Sigmoid colon (tissue), 7 donors: Measurements from ENCODE around the gene SSUH2. TPM values are rescaled to one million over a fixed set of nuclear protein-coding genes. Genes with fewer than 3 reads are reported as not detected.

ENCODE experiments used
- DNase-seq: peaks from one replicate; pipeline ENCODE4 v3.0.0-alpha.2; 2019
- H3K27ac ChIP-seq, 4 donors: fragments of 200-600 bp; sonication (generic); one replicate each; pipeline ENCODE4 v1.5.1; 2016 to 2019; ENCODE audit warnings: mild to moderate bottlenecking in 1 of 4
- H3K27me3 ChIP-seq, 3 donors: fragments of 200-600 bp; sonication (generic); one replicate each; pipeline ENCODE4 v1.5.1; 2019; ENCODE audit warnings: mild to moderate bottlenecking in 1 of 3
- H3K36me3 ChIP-seq, 4 donors: fragments of 200-600 bp; sonication (generic); one replicate each; pipeline ENCODE4 v1.5.1; 2016 to 2019
- H3K4me1 ChIP-seq, 4 donors: fragments of 200-600 bp; sonication (generic); one replicate each; pipeline ENCODE4 v1.5.1; 2017 to 2019
- H3K4me3 ChIP-seq, 4 donors: fragments of 200-600 bp; sonication (generic); one replicate each; pipeline ENCODE4 v1.5.1; 2017 to 2019; ENCODE audit warnings: mild to moderate bottlenecking in 2 of 4, moderate library complexity in 1 of 4
- H3K9me3 ChIP-seq, 4 donors: fragments of 200-600 bp in 3 of 4; sonication (generic) in 3 of 4; one replicate each; pipeline versions ENCODE4 v1.5.1 to v1.6.1; 2013 to 2019
- CTCF ChIP-seq, 4 experiments: fragments of 450-650 bp in 3 of 4; fragments of 200-600 bp in 1 of 4; IDR thresholded peaks; one replicate each; pipeline ENCODE4 v1.5.1; 2016 to 2019; ENCODE audit warnings: antibody characterized with exemption in 4 of 4, mild to moderate bottlenecking in 3 of 4, moderate library complexity in 2 of 4
- EP300 ChIP-seq, 4 donors: sonication (generic); formaldehyde crosslinking; IDR thresholded peaks; one replicate each; pipeline ENCODE4 v1.6.1; 2017; ENCODE audit warnings: antibody characterized with exemption in 4 of 4
- POLR2A ChIP-seq, 2 donors: fragments of 450-650 bp; IDR thresholded peaks; one replicate each; pipeline ENCODE4 v1.6.1; 2016; ENCODE audit warnings: antibody characterized with exemption in 2 of 2, mild to moderate bottlenecking in 2 of 2, moderate library complexity in 2 of 2
- POLR2AphosphoS5 ChIP-seq, 4 donors: sonication (generic); formaldehyde crosslinking; IDR thresholded peaks; one replicate each; pipeline ENCODE4 v1.6.1; 2017; ENCODE audit warnings: antibody characterized with exemption in 4 of 4
- WGBS, 2 donors: extraction: QIAGEN DNeasy Blood & Tissue Kit; methylation state at CpG; one replicate each; pipeline ENCODE4 v1.1.7; 2013; 5-methylcytosine and 5-hydroxymethylcytosine counted together
- intact Hi-C: fragments of 100-400 bp; cut with DNase I; formaldehyde crosslinking; loops from one replicate; pipeline ENCODE4 v1.15.1; 2023
- polyA plus RNA-seq, 3 donors: library from polyadenylated mRNA; stranded (reverse); fragments of 200-250 nt; gene quantifications; one replicate each; pipeline ENCODE4 v1.2.3, GENCODE V29; 2013
- total RNA-seq, 4 donors: library from RNA; depleted of rRNA; stranded (reverse); fragments of >200 nt; gene quantifications; one replicate each; pipeline ENCODE4 v1.1.0, GENCODE V29; 2016
- donor health status: healthy with polysubstance abuse.
- donor health status: Bipolar disorder and iron deficiency.
- donor health status: healthy.

SSUH2 gene
- total and polyA plus RNA-seq, 7 donors = 0.16 to 4.4 (median 0.95) TPM; not detected in 2

GRCh38 chr3:8647137-8647985 lies 2.8 kb upstream of the SSUH2 start:
- WGBS, 2 donors = 86 to 91% methylated on average over 12 of the region's 12 CpGs
- TF ChIP-seq CTCF (IDR thresholded peaks at IDR 0.05) = no peak
- TF ChIP-seq EP300 (IDR thresholded peaks at IDR 0.05) = no peak
- no peak for TF ChIP-seq POLR2A (IDR thresholded peaks at IDR 0.05)
- TF ChIP-seq POLR2AphosphoS5 (IDR thresholded peaks at IDR 0.05) = no peak
- Histone ChIP-seq H3K27ac (no peak overlapping the region), H3K4me1 (no peaks in the 10 kb centered on the region), H3K27me3 (no peaks in the 10 kb centered on the region), H3K36me3 (no peaks in the 10 kb centered on the region), H3K4me3 (no peak overlapping the region), H3K9me3 (no peaks in the 10 kb centered on the region)
- DNase-seq = peak; percentile 40
- intact Hi-C loops = no loop called here

GRCh38 chr3:8646313-8646938 lies 1.8 kb upstream of the SSUH2 start:
- no peaks in the 10 kb centered on the region for H3K9me3 ChIP-seq
- H3K27me3 ChIP-seq = no peaks in the 10 kb centered on the region
- intact Hi-C loops = no loop called here
- H3K4me3 ChIP-seq = no peak overlapping the region
- 86 to 89% methylated on average over 14 of the region's 14 CpGs for WGBS, 2 donors
- H3K4me1 ChIP-seq = no peaks in the 10 kb centered on the region
- no peak overlapping the region for H3K27ac ChIP-seq
- no peaks in the 10 kb centered on the region for H3K36me3 ChIP-seq
- TF ChIP-seq POLR2A (IDR thresholded peaks at IDR 0.05) (no peak), POLR2AphosphoS5 (IDR thresholded peaks at IDR 0.05) (no peak), CTCF (IDR thresholded peaks at IDR 0.05) (no peak), EP300 (IDR thresholded peaks at IDR 0.05) (no peak)
- no peak for DNase-seq

- TF ChIP-seq CTCF (IDR thresholded peaks at IDR 0.05) (no peak), POLR2AphosphoS5 (IDR thresholded peaks at IDR 0.05) (no peak), EP300 (IDR thresholded peaks at IDR 0.05) (no peak), POLR2A (IDR thresholded peaks at IDR 0.05) (no peak)
- Histone ChIP-seq H3K27me3 (no peaks in the 10 kb centered on the region), H3K4me3 (no peak overlapping the region), H3K4me1 (no peaks in the 10 kb centered on the region), H3K36me3 (no peaks in the 10 kb centered on the region), H3K27ac (no peak overlapping the region), H3K9me3 (no peaks in the 10 kb centered on the region)
- DNase-seq = no peak
- 65 to 78% methylated on average over 6 of the region's 6 CpGs for WGBS, 2 donors
- intact Hi-C loops = no loop called here
Observed at GRCh38 chr3:8645712-8646111, 1.1 kb upstream of the SSUH2 start.

- H3K27ac ChIP-seq = no peak overlapping the region
- H3K4me3 ChIP-seq = no peak overlapping the region
- intact Hi-C loops = no loop called here
- DNase-seq = no peak
- H3K4me1 ChIP-seq = no peaks in the 10 kb centered on the region
- 61 to 79% methylated on average over 10 of the region's 10 CpGs for WGBS, 2 donors
- H3K27me3 ChIP-seq = no peaks in the 10 kb centered on the region
- TF ChIP-seq POLR2A (IDR thresholded peaks at IDR 0.05) = no peak
- TF ChIP-seq EP300 (IDR thresholded peaks at IDR 0.05) = no peak
- TF ChIP-seq POLR2AphosphoS5 (IDR thresholded peaks at IDR 0.05) = no peak
- no peak for TF ChIP-seq CTCF (IDR thresholded peaks at IDR 0.05)
- no peaks in the 10 kb centered on the region for H3K36me3 ChIP-seq
- H3K9me3 ChIP-seq = no peaks in the 10 kb centered on the region
Observed at GRCh38 chr3:8643693-8644365, 769 bp downstream of the SSUH2 start.
